SK-MEL-5 (cell line): ENCODE results near the gene DYDC1. TPM values are rescaled to one million over a fixed set of nuclear protein-coding genes. Genes with fewer than 3 reads are reported as not detected.
"Not testable (repeated sequence)": the region's sequence is repeated elsewhere in the genome, so short reads cannot be mapped to it uniquely, and the experiment has no call there.

Experiments used
- DNase-seq: peaks from one replicate; pipeline ENCODE4 v3.0.0-alpha.2; 2016; ENCODE audit warnings: low read depth, low spot score
- in situ Hi-C: cut with HindIII; loops from 2 replicates; pipeline ENCODE4 v1.10.0; 2016; ENCODE audit warnings: low sequenced_read_pairs, high pct_unique_total_duplicates, low pct_unique_long_range_greater_than_20kb
- polyA plus RNA-seq, 2 experiments: library from polyadenylated mRNA; depleted of rRNA; stranded (reverse); fragments of >200 nt; gene quantifications; 2 replicates each; pipeline ENCODE4 v1.2.3, GENCODE V29; 2015
- total RNA-seq: library from RNA; depleted of rRNA; stranded (reverse); fragments of >200 nt; shearing (Covaris generic); gene quantifications from 2 replicates; pipeline ENCODE4 v1.2.3, GENCODE V29; 2014; rRNA removed

The DYDC1 gene
- total RNA-seq = not detected in 2 replicates
- not detected in 2 replicates for polyA plus RNA-seq (2015; cell fraction: cytosol; rRNA removed)
- not detected in 2 replicates for polyA plus RNA-seq (2015; cell fraction: nucleus; rRNA removed)

- DNase-seq = no peak
- in situ Hi-C loops = no loop called here
These were observed at the start of gene DYDC1, which contains the start of gene DYDC2 for GRCh38 chr10:80356563-80356988. Gene DYDC1 (minus strand): TSS chr10:80356755. CDS start chr10:80352601, 4,154 bp downstream. Gene DYDC2 (plus strand): TSS chr10:80356781. CDS start chr10:80362444, 5,663 bp downstream.

- in situ Hi-C loops = no loop called here
- DNase-seq = no peak
These were observed 49.6 kb upstream of the DYDC1 start for GRCh38 chr10:80406204-80406603.

- in situ Hi-C loops = no loop called here
- DNase-seq = no peak
These were observed 49.1 kb upstream of the DYDC1 start for GRCh38 chr10:80405626-80406025.

GRCh38 chr10:80405035-80405434 lies 48.5 kb upstream of the DYDC1 start:
- no peak for DNase-seq
- in situ Hi-C loops = no loop called here

GRCh38 chr10:80400136-80400804 lies 43.7 kb upstream of the DYDC1 start:
- DNase-seq = no peak
- in situ Hi-C loops = no loop called here

- in situ Hi-C loops = no loop called here
- DNase-seq = no peak
These were observed 40.5 kb upstream of the DYDC1 start for GRCh38 chr10:80397014-80397413.

- no peak for DNase-seq
- in situ Hi-C loops = no loop called here
These were observed 37.9 kb upstream of the DYDC1 start for GRCh38 chr10:80394358-80394916.

GRCh38 chr10:80392250-80392649 lies 35.7 kb upstream of the DYDC1 start:
- in situ Hi-C loops = no loop called here
- DNase-seq = no peak

GRCh38 chr10:80390740-80391139 lies 34.2 kb upstream of the DYDC1 start:
- DNase-seq = no peak
- in situ Hi-C loops = no loop called here

- peak; percentile 65 for DNase-seq
- in situ Hi-C loops = no loop called here
These were observed 26.4 kb upstream of the DYDC1 start for GRCh38 chr10:80382989-80383388.

- no peak for DNase-seq
- in situ Hi-C loops = no loop called here
These were observed 23.6 kb upstream of the DYDC1 start for GRCh38 chr10:80380185-80380584.

GRCh38 chr10:80379701-80380100 lies 23.1 kb upstream of the DYDC1 start:
- no peak for DNase-seq
- in situ Hi-C loops = no loop called here

GRCh38 chr10:80373502-80373901 lies 16.9 kb upstream of the DYDC1 start:
- in situ Hi-C loops = no loop called here
- no peak for DNase-seq

- in situ Hi-C loops = no loop called here
- DNase-seq = no peak
These were observed 16.1 kb upstream of the DYDC1 start for GRCh38 chr10:80372675-80373074.

GRCh38 chr10:80371467-80371866 lies 14.9 kb upstream of the DYDC1 start:
- in situ Hi-C loops = no loop called here
- DNase-seq = no peak

GRCh38 chr10:80365510-80365909 lies 9.0 kb upstream of the DYDC1 start:
- in situ Hi-C loops = no loop called here
- DNase-seq = no peak

- in situ Hi-C loops = no loop called here
These were observed 3.1 kb upstream of the DYDC1 start for GRCh38 chr10:80359644-80360043.

GRCh38 chr10:80358925-80359324 lies 2.4 kb upstream of the DYDC1 start:
- in situ Hi-C loops, DNase-seq: not testable (repeated sequence)

More at GRCh38 chr10:80359644-80360043, 3.1 kb upstream of the DYDC1 start:
- DNase-seq = no peak

GRCh38 chr10:80357851-80358125 lies 1.2 kb upstream of the DYDC1 start:
- no peak for DNase-seq
- in situ Hi-C loops = no loop called here
